GM20000 (cell line): ENCODE data around the gene HPS5.

Experiments used
- DNase-seq: peaks from one replicate; pipeline ENCODE4 v3.0.0; 2012; ENCODE audit warnings: low spot score
- TF ChIP-seq, protein P1 (sequence below): IDR thresholded peaks from 2 replicates; pipeline ENCODE4 v1.5.1; 2012; ENCODE audit warnings: mild to moderate bottlenecking, control low read depth; ENCODE audit errors: extremely low read depth, missing control alignments

HPS5 gene

DNA sequence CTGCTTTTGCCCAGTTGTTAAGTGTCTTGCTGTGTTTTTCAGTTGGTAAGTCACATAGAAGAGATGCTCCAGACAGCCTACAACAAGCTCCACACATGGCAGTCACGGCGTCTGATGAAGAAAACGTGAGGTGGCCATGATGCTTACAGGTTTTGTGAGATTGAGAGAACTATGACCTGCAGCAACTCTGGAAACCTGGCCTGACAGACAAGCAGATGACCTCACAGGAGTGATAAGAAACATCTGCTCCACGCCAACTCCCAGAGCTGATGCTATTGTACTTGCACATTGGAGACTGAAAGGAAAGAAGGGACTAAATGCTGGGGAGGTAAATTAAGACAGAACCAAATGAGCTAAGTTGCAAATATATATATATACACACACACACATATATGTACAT lies 43.8 kb upstream of the HPS5 start:
- no peak for DNase-seq
- TF ChIP-seq, protein P1, sequence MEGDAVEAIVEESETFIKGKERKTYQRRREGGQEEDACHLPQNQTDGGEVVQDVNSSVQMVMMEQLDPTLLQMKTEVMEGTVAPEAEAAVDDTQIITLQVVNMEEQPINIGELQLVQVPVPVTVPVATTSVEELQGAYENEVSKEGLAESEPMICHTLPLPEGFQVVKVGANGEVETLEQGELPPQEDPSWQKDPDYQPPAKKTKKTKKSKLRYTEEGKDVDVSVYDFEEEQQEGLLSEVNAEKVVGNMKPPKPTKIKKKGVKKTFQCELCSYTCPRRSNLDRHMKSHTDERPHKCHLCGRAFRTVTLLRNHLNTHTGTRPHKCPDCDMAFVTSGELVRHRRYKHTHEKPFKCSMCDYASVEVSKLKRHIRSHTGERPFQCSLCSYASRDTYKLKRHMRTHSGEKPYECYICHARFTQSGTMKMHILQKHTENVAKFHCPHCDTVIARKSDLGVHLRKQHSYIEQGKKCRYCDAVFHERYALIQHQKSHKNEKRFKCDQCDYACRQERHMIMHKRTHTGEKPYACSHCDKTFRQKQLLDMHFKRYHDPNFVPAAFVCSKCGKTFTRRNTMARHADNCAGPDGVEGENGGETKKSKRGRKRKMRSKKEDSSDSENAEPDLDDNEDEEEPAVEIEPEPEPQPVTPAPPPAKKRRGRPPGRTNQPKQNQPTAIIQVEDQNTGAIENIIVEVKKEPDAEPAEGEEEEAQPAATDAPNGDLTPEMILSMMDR, result no peak

DNA sequence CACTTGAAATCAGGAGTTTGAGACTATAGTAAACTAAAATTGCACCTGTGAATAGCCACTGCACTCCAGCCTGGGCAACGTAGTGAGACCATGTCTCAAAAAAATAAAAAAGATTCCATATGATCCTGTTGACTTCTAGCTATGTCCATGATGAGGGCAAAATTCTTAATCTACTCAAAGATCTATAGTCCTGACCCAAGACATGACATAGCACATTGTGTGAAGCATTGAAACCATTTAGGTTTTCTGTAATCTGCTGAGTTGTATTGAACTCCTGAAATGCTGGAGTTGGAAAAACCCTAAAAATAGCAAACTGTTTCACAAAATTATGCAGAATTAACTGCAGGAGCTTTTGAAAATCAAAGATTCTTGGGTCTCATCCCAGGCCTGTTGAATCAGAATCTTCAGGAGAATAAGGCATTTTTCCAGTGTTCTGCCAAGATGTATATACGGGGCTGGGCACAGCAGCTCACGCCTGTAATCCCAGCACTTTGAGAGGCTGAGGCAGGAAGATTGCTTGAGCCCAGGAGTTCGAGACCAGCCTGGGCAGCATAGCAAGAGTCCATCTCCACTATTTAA lies 42.6 kb upstream of the HPS5 start:
- TF ChIP-seq, protein P1, result no peak
- no peak for DNase-seq

DNA sequence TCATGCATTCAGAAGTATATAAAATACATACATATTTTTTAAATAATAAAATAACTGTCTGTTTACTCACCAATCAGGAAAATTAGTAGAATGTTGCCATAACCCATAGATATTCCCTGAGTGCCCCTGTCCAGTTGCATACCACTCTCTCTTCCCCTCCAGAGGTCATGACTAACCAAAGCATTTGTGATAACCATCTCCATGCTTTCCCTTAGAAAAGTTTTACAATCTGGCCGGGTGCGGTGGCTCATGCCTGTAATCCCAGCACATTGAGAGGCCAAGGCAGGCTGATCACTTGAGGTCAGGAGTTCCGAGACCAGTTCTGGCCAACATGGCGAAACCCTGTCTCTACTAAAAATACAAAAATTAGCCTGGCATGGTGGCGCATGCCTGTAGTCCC lies 39.2 kb upstream of the HPS5 start:
- no peak for DNase-seq
- TF ChIP-seq, protein P1, result no peak

DNA sequence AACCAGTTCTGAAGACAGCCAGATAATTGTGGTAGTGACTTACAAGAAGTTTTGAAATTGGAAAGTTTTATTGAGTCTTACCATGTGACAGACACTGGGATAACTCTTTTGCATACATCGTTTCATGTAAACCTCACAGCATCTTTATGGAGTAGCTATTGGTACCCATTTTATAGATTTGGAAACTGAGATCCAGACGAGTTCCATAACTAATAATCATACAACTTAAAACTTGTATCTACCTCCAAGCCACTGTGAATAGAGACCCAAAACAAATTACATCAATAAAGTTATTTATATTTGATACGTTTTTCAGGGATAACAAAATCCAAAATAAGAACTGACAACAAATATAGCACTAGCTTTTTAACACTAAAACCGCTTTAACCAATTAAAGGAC lies 36.7 kb upstream of the HPS5 start:
- TF ChIP-seq, protein P1, result no peak
- no peak for DNase-seq

DNA sequence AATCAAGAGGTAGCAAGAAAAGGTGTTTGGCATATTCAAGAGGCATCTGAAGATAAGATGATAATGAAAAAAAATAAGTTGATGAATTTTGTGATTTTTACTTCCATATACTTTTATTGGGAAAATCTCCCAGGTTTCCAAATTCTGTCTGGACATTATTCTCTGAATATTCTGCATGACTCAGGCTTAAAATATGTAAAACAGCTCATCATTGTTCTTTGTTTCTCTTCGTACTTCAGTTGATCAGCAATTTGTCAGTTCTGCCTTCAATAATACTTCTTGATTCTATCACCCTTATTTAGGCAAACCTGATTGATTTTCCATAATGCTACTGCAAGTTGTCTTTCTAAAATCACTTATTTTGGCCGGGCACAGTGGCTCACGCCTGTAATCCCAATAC lies 30.6 kb upstream of the HPS5 start:
- TF ChIP-seq, protein P1, result no peak
- no peak for DNase-seq

DNA sequence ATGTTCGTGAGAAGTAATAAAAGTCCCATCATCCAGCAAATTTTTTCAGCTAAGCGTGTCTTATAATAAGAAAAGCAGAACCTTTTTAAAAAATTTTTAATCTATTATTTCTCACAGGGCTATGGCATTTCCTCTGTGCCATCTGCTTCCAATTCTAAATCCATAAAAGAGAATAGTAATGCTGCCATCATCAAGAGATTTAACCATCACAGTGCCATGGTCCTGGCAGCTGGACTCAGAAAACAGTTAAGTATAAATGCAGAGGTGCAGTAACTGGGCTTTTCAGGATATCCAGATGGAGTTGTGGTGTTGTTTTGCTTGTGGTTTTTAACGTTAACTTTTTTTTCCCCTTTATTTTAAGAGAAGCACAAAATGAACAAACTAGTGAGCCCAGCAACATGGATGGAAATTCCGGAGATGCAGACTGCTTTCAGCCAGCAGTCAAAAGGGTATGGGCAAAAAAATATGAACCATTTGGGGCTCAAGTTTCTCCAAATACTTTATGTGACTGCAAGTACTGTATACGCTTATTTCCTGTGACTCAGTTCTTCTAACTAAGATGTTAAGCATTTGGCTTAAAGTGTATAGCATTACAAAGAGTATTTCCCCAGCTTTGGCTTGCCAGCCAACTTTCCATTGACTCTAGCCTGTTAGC lies 25.7 kb upstream of the HPS5 start:
- no peak for DNase-seq
- TF ChIP-seq, protein P1, result no peak

DNA sequence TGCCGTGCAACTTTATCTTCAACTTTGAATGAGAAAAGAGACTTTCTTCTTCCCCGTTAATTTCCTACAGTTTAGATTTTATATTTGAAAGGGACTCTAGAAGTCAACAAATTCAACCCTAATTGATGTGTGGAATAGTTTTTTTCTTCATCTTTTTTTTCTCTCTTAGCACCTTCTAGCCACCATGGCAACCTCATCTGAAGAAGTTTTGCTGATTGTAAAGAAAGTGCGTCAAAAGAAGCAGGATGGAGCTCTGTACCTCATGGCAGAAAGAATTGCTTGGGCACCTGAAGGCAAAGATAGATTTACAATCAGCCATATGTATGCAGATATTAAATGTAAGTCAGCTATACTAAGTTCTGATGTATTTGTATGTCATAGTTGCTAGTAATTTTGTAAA lies 11.0 kb upstream of the HPS5 start:
- TF ChIP-seq, protein P1, result no peak
- DNase-seq, result no peak
